HL-60/S4 treated with phorbol 12-myristate 13-acetate at 8.2 ng/mL for 4 days and 3 days (cell line): ENCODE measurements around the gene PPFIBP1.
"Not testable (repeated sequence)": the region's sequence is repeated elsewhere in the genome, so short reads cannot be mapped to it uniquely, and the experiment has no call there.

Experiments
- in situ Hi-C: fragments of 300-500 bp; cut with MboI; formaldehyde crosslinking; loops from 2 replicates; pipeline ENCODE4 v1.15.0; 2022; ENCODE audit warnings: low sequenced_read_pairs

The PPFIBP1 gene

GRCh38 chr12:27561535-27562350 lies 37.7 kb downstream of the PPFIBP1 start:
- in situ Hi-C loops = no loop called here

- in situ Hi-C loops = no loop called here
These were observed 40.7 kb downstream of the PPFIBP1 start for GRCh38 chr12:27564612-27565213.

- in situ Hi-C loops = no loop called here
These were observed 42.2 kb downstream of the PPFIBP1 start for GRCh38 chr12:27566159-27566558.

GRCh38 chr12:27566626-27567025 lies 42.6 kb downstream of the PPFIBP1 start:
- in situ Hi-C loops = no loop called here

- in situ Hi-C loops = no loop called here
These were observed 47.5 kb downstream of the PPFIBP1 start for GRCh38 chr12:27571463-27571862.

GRCh38 chr12:27572486-27573255 lies 48.7 kb downstream of the PPFIBP1 start:
- in situ Hi-C loops = no loop called here

GRCh38 chr12:27573972-27574371 lies 50.0 kb downstream of the PPFIBP1 start:
- in situ Hi-C loops = no loop called here

- in situ Hi-C loops = no loop called here
These were observed 51.2 kb downstream of the PPFIBP1 start for GRCh38 chr12:27575090-27575761.

- in situ Hi-C loops = no loop called here
These were observed 51.7 kb downstream of the PPFIBP1 start for GRCh38 chr12:27575762-27576118.

GRCh38 chr12:27576667-27577347 lies 52.8 kb downstream of the PPFIBP1 start:
- in situ Hi-C loops = no loop called here

- in situ Hi-C loops = no loop called here
These were observed 53.7 kb downstream of the PPFIBP1 start for GRCh38 chr12:27577688-27578087.

GRCh38 chr12:27578689-27579372 lies 54.8 kb downstream of the PPFIBP1 start:
- in situ Hi-C loops = no loop called here

GRCh38 chr12:27580561-27581330 lies 56.7 kb downstream of the PPFIBP1 start:
- in situ Hi-C loops = no loop called here

GRCh38 chr12:27581331-27581671 lies 57.3 kb downstream of the PPFIBP1 start:
- in situ Hi-C loops = not testable (repeated sequence)

GRCh38 chr12:27581833-27582232 lies 57.8 kb downstream of the PPFIBP1 start:
- in situ Hi-C loops = not testable (repeated sequence)

- in situ Hi-C loops = not testable (repeated sequence)
These were observed 58.4 kb downstream of the PPFIBP1 start for GRCh38 chr12:27582445-27582844.

- in situ Hi-C loops = no loop called here
These were observed 59.2 kb downstream of the PPFIBP1 start for GRCh38 chr12:27583057-27583797.

GRCh38 chr12:27583981-27584380 lies 60.0 kb downstream of the PPFIBP1 start:
- in situ Hi-C loops = no loop called here
